SU-DHL-6 (cell line): ENCODE data around the gene FBXO10.
A peak's percentile ranks its signal among the peaks of the same experiment; 100 is the strongest.
"Not testable (repeated sequence)": the region's sequence is repeated elsewhere in the genome, so short reads cannot be mapped to it uniquely, and the experiment has no call there.

Experiments used
- H2AFZ ChIP-seq: fragments of 200-600 bp; sonication (generic); 2 replicates; pipeline ENCODE4 v1.6.1; 2014; ENCODE audit warnings: low read depth, mild to moderate bottlenecking, moderate library complexity, mixed read lengths, antibody characterized with exemption, low read length; ENCODE audit not compliant: severe bottlenecking
- H3F3A ChIP-seq: fragments of 200-600 bp; shearing (Covaris generic); 2 replicates; pipeline ENCODE4 v1.6.0; 2016; ENCODE audit warnings: antibody characterized with exemption, mild to moderate bottlenecking; ENCODE audit not compliant: insufficient read depth
- H3K27ac ChIP-seq: fragments of 200-600 bp; sonication (generic); 2 replicates; pipeline ENCODE4 v1.5.1; 2016; ENCODE audit warnings: low read depth, mild to moderate bottlenecking, low read length, moderate library complexity, mixed read lengths
- H3K27me3 ChIP-seq: fragments of 200-600 bp; sonication (generic), shearing (Covaris generic); 2 replicates; pipeline ENCODE4 v1.6.0; 2014; ENCODE audit warnings: mild to moderate bottlenecking, low read length
- H3K36me3 ChIP-seq: fragments of 200-600 bp; sonication (generic); 2 replicates; pipeline ENCODE4 v1.6.1; 2014; ENCODE audit warnings: mild to moderate bottlenecking, low read length, mixed read lengths
- H3K4me2 ChIP-seq: fragments of 300-600, 200-600 bp; shearing (Covaris generic), sonication (generic); 2 replicates; pipeline ENCODE4 v1.6.0; 2014; ENCODE audit warnings: low read length, low read depth, mild to moderate bottlenecking; ENCODE audit not compliant: poor library complexity, severe bottlenecking
- H3K4me3 ChIP-seq: fragments of 200-600 bp; sonication (generic); 2 replicates; pipeline ENCODE4 v1.5.1; 2014; ENCODE audit warnings: antibody characterized with exemption, low read length, mild to moderate bottlenecking, mixed read lengths; ENCODE audit not compliant: insufficient read depth, poor library complexity, severe bottlenecking
- H3K79me2 ChIP-seq: fragments of 200-600 bp; sonication (generic); 2 replicates; pipeline ENCODE4 v1.6.1; 2014; ENCODE audit warnings: mild to moderate bottlenecking, low read length, moderate library complexity; ENCODE audit not compliant: insufficient read depth
- H3K9ac ChIP-seq: fragments of 200-600 bp; sonication (generic); 2 replicates; pipeline ENCODE4 v1.7.0; 2014; ENCODE audit warnings: mild to moderate bottlenecking, low read length
- H3K9me2 ChIP-seq: fragments of 200-600 bp; sonication (generic); replicated peaks from 2 replicates; pipeline ENCODE4 v1.6.1; 2014; ENCODE audit warnings: low read length; ENCODE audit not compliant: insufficient read depth
- H3K9me3 ChIP-seq: fragments of 200-600 bp; sonication (generic); 2 replicates; pipeline ENCODE4 v1.6.1; 2014; ENCODE audit warnings: low read length, mixed read lengths; ENCODE audit not compliant: insufficient read depth
- H4K20me1 ChIP-seq: fragments of 200-600 bp; sonication (generic); 2 replicates; pipeline ENCODE4 v1.6.1; 2014; ENCODE audit warnings: low read depth, mild to moderate bottlenecking, antibody characterized with exemption, low read length, moderate library complexity, mixed read lengths
- CTCF ChIP-seq: fragments of 200-600 bp; sonication (generic); IDR thresholded peaks from one replicate; pipeline ENCODE4 v1.5.1; 2017; ENCODE audit warnings: antibody characterized with exemption, mild to moderate bottlenecking, low read length, moderate library complexity; ENCODE audit not compliant: insufficient read depth, poor library complexity, severe bottlenecking
- EZH2phosphoT487 ChIP-seq: fragments of 200-600 bp; sonication (generic), shearing (Covaris generic); conservative IDR thresholded peaks from 2 replicates; pipeline ENCODE4 v1.6.1; 2018; ENCODE audit warnings: mild to moderate bottlenecking, antibody characterized with exemption, low read length, moderate library complexity, mixed read lengths

Gene FBXO10

GRCh38 chr9:37468620-37469019, 107.6 kb downstream of the FBXO10 start:
- TF ChIP-seq EZH2phosphoT487 (no peak), CTCF (no peak)
- Histone ChIP-seq H3K27ac (no peak overlapping the region), H3K27me3 (no peaks in the 10 kb centered on the region), H4K20me1 (peaks cover 7% of the 10 kb centered on the region; the same call in 1 of the 2 replicates), H3K4me3 (no peak overlapping the region), H3K9ac (no peak overlapping the region), H3K4me2 (no peak overlapping the region), H3F3A (peaks cover 14% of the 10 kb centered on the region; the same call in 1 of the 2 replicates), H3K36me3 (no peaks in the 10 kb centered on the region), H2AFZ (no peak overlapping the region), H3K9me2 (no peaks in the 10 kb centered on the region), H3K9me3 (no peaks in the 10 kb centered on the region), H3K79me2 (peaks cover 12% of the 10 kb centered on the region)

- not testable (repeated sequence) for H4K20me1 ChIP-seq, H3K36me3 ChIP-seq, H3K9me3 ChIP-seq, H3K4me3 ChIP-seq, H3K27me3 ChIP-seq, H3K4me2 ChIP-seq, H3K9ac ChIP-seq, H3K9me2 ChIP-seq, H3K27ac ChIP-seq, H2AFZ ChIP-seq
- H3F3A ChIP-seq, result peaks cover 14% of the 10 kb centered on the region; the same call in 1 of the 2 replicates
- H3K79me2 ChIP-seq, result peaks cover 23% of the 10 kb centered on the region
Observed at GRCh38 chr9:37467530-37467929, 108.7 kb downstream of the FBXO10 start.

- Histone ChIP-seq H3F3A (peaks cover 11% of the 10 kb centered on the region; the same call in 1 of the 2 replicates), H3K4me2 (peak overlapping the region; percentile 80), H3K79me2 (peaks cover 37% of the 10 kb centered on the region), H3K9ac (peak overlapping the region; percentile 86), H3K27me3 (no peaks in the 10 kb centered on the region), H3K9me3 (no peaks in the 10 kb centered on the region), H3K9me2 (no peaks in the 10 kb centered on the region), H2AFZ (peak overlapping the region; percentile 77), H3K27ac (peak overlapping the region; percentile 72), H4K20me1 (peaks cover 9% of the 10 kb centered on the region; the same call in 1 of the 2 replicates), H3K4me3 (peak overlapping the region; percentile 65), H3K36me3 (no peaks in the 10 kb centered on the region)
- no peak for TF ChIP-seq EZH2phosphoT487
- TF ChIP-seq CTCF, result no peak
Observed at GRCh38 chr9:37466037-37466709, 110.0 kb downstream of the FBXO10 start.
